GM18868 (cell line): ENCODE results near the gene IFNK.

Experiments used
- ATAC-seq: cut with Tn5 transposase; IDR thresholded peaks from one replicate; pipeline ENCODE4 v1.9.1; 2021; ENCODE audit warnings: mild to moderate bottlenecking, moderate library complexity; ENCODE audit not compliant: unreplicated experiment

The IFNK gene

DNA sequence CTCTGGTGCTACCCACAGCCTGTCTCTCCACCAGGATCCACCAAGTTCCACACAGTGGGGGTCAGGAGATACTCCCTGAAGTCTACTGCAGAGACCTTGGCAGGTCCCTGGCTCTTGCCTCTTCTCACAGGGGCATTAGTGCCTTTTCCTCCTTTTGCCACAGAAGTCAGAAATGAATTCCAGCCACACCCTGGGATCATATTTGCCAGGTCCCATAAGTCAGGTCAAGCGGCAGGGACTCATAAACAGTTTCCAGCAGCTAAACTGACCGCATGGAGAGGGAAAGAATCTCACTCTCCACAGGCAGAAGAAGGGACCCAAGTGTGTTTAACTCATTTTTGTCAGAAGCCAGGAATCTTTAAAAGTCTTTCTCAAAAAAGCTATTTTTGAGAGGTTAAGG lies 13.3 kb upstream of the IFNK start:
- no peak for ATAC-seq

GRCh38 chr9:27511771-27512170 lies 12.3 kb upstream of the IFNK start:
- no peak for ATAC-seq

- no peak for ATAC-seq
Observed at GRCh38 chr9:27514551-27514950, 9.5 kb upstream of the IFNK start.

GRCh38 chr9:27518006-27518405 lies 6.1 kb upstream of the IFNK start:
- ATAC-seq, result no peak

- peak; percentile 86 for ATAC-seq
Observed at GRCh38 chr9:27518809-27519208, 5.3 kb upstream of the IFNK start.

GRCh38 chr9:27519466-27520465 lies 4.3 kb upstream of the IFNK start:
- no peak for ATAC-seq

- ATAC-seq, result no peak
Observed at GRCh38 chr9:27520986-27521385, 3.1 kb upstream of the IFNK start.

- no peak for ATAC-seq
Observed at GRCh38 chr9:27523141-27523540, 949 bp upstream of the IFNK start.

DNA sequence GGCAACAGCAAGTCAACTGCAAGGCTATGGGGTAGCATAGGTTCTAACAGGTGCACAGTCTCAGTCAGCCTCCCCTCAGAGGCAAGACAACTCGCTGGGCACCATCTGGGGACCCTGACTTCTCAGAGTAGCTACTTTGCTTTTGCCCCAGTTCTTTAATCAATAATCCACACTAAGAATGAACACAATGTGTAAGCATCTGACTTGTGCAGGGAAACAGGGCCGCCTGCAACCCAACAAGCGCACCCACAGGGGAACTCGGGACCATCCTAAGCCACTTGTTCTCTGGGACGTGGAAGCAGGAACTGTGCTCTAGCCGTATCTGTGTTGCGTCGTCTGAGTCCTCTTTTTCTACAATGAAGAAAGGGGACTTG lies 3.6 kb downstream of the IFNK start:
- no peak for ATAC-seq

- peak; percentile 61 for ATAC-seq
Observed at GRCh38 chr9:27528076-27528885, 4.2 kb downstream of the IFNK start.

GRCh38 chr9:27528886-27529315 lies 4.8 kb downstream of the IFNK start:
- peak; percentile 49 for ATAC-seq

DNA sequence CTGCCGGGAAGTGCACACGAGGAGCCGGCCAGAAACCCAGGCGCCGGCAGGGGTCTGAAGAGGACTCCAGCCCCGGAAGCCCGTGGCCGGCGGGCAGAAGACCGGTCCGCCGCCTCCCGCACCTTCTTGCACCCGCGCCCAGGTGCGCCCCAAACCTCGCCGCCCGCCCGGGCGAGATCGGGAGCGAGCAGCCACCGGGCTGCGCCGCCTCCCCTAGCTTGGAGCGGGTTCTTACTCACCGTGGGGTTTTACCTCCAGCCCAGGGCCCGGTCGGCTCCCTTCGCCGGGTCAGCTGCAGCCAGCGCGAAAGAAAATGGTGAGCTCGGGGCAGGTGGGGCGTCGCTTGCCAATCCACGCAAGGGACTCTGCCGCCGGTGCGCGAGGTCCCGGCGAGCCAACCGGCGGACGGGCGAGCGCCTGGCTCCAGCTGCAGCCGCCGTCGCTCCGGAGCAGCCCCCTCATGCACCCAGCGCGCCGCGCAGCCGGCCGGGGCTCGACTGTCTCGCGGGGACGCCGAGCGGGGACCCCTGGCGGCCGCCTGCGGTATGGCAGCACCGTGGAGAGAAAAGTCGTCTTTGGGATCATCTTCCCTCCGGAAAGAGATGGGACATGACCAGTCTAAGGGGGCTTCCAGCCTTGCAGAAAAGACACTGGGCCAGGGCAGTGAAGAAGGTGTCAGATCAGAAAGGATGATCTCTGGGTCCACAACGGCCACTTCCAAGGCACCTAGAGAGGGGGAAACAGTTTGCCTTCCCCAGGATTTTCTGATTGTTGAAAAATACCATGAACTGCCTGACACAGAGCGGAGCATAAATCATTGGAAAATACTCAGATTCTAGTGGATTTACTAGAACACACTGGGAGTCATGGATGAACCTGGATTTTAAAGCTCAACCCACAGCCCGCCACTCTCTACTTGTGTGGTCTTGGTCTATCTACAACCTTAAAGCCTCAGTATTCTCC lies 5.5 kb downstream of the IFNK start, which contains the start of gene MOB3B:
MOB3B (minus strand) TSS at position 499 of the 963 bp plus-strand sequence. CDS start 74,264 bp downstream, outside the sequence.
- peak; percentile 80 for ATAC-seq

DNA sequence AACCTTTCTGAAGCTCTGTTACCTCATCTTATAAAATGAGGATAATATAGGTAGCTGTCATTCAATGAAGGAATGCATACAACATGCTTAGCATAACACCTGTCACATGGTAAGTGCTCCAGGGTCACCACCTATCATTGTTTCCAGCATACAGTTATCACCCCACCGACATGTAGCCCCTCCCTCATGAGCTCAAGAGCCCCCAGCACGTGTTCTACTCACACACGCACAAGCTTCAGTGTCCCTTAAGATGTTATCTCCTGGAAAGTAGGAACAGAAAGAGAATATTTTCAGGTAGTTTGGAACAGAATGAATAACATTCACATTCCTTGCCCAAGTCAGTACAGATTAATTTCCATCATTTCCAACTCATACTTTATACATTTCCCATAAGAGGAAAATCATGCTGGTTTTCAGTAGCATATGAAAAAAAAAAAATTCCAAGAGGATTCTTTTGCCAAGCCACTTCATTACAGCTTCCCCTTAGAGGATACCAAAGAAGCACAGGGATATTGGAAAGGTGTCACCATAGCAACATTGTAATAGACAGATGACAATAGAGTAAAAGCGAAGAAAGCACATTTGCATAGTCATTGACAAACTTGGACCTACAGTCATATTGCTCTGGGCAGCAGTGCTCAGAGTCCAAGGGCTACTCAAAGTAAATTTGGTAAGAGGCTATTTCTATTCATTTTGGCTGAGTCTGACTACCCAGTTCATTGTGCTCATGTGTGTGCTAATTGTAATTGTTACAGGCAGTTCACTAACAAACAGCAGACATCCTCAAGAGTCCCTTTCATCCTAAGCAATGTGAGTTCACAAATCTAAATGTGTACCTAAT lies 7.0 kb downstream of the IFNK start:
- ATAC-seq, result no peak

DNA sequence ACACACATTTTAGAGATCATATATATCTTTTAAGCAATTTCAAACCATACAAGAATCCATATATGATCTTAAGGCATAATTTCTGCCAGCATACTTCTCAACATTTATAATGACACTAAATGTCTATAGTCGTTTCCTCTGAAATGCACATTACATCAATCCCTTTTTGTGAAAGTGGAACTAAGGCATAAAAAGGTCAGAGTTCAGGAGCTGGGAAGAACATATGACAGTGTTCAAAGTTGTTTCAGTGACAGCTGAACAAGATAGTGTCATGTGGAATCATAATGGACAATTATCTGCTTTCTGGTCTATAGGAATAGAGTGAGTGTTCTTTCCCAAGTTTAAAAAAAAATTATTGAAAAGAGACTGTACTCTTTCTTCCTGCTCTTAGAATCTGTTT lies 8.0 kb downstream of the IFNK start:
- ATAC-seq, result no peak

DNA sequence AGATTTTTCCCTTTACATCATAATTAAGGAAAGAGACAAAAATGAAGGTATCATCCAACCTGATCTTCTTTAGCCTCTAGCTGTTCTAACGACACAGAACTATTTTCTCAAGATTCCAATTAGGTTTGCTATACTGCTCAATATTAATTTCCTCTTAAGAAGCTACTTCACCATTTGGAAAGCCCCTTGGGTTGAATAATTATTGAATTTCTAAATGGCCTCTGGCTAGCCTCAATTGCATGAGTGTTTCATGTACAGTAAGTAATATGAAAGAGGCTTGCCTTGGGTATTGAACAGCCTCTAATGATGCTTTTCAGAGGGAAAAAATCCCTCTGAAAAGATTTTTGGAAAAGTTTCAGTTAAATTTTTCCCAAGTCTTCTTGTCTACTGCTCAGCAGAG lies 9.2 kb downstream of the IFNK start:
- ATAC-seq, result no peak

GRCh38 chr9:27534131-27534530 lies 10.0 kb downstream of the IFNK start:
- no peak for ATAC-seq

DNA sequence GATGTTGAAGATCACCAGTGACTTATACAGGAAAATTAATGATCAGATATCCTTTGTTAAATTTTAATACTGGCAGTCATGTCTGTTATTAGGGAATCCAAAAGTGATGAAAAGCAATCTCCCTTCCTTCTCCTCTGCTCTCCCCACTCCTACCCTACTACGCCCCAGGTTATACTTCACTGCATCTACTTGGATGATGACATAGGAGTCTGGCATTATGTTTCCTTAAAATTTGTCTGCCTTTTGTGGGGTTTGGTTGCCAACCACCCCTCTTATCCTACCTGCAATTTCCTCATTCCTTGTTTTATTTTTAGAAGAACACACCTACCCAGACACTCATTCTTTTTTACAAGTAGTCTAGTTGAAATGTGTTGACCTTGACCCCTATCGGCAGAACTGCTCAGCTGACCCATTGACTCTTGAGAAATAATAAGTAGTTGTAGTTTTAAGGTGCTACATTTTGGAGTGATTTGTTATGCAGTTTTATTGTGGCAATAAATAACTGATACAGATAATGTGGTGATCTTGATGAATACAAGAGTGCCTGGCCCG lies 10.6 kb downstream of the IFNK start:
- no peak for ATAC-seq

GRCh38 chr9:27535701-27536118 lies 11.6 kb downstream of the IFNK start:
- ATAC-seq, result peak; percentile 57

GRCh38 chr9:27536168-27536567 lies 12.1 kb downstream of the IFNK start:
- no peak for ATAC-seq
